Measurements from ENCODE around the gene VWC2L.

DNA sequence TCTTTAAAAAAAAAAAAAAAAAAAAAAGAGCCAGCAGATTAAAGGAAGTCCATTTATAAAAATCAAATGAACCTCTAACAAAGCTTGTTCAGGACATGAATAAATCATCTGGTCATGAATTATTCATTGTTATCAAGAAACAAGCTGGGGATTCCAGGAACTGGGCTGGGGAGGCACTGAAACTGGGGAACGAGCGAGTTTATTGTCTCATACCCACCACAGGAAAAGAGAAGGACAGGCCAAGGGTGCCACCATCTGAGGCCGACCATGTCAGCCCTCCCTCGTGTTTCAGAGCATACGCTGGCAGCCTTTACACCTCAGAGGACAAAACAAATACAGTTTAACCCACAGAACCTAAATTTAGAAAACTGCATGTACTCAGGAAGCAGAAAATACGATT lies 164.2 kb downstream of the VWC2L start:
- TF ChIP-seq, protein P1, sequence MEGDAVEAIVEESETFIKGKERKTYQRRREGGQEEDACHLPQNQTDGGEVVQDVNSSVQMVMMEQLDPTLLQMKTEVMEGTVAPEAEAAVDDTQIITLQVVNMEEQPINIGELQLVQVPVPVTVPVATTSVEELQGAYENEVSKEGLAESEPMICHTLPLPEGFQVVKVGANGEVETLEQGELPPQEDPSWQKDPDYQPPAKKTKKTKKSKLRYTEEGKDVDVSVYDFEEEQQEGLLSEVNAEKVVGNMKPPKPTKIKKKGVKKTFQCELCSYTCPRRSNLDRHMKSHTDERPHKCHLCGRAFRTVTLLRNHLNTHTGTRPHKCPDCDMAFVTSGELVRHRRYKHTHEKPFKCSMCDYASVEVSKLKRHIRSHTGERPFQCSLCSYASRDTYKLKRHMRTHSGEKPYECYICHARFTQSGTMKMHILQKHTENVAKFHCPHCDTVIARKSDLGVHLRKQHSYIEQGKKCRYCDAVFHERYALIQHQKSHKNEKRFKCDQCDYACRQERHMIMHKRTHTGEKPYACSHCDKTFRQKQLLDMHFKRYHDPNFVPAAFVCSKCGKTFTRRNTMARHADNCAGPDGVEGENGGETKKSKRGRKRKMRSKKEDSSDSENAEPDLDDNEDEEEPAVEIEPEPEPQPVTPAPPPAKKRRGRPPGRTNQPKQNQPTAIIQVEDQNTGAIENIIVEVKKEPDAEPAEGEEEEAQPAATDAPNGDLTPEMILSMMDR (conservative IDR thresholded peaks at IDR 0.05; ENCODE audit: low read depth, low read length): no peak
- no peak for TF ChIP-seq EZH2 (IDR thresholded peaks at IDR 0.05; ENCODE audit: borderline replicate concordance, low read depth, low read length, poor library complexity, severe bottlenecking)
